Measurements from ENCODE around the gene GPR62. TPM values are rescaled to one million over a fixed set of nuclear protein-coding genes. Genes with fewer than 3 reads are reported as not detected.

The GPR62 gene
- total and polyA plus RNA-seq, 8 donors = 0.08 to 0.26 (median 0.09) TPM; not detected in 2

GRCh38 chr3:51984269-51984647 is 29.1 kb downstream of the GPR62 start:
- TF ChIP-seq, protein P1, sequence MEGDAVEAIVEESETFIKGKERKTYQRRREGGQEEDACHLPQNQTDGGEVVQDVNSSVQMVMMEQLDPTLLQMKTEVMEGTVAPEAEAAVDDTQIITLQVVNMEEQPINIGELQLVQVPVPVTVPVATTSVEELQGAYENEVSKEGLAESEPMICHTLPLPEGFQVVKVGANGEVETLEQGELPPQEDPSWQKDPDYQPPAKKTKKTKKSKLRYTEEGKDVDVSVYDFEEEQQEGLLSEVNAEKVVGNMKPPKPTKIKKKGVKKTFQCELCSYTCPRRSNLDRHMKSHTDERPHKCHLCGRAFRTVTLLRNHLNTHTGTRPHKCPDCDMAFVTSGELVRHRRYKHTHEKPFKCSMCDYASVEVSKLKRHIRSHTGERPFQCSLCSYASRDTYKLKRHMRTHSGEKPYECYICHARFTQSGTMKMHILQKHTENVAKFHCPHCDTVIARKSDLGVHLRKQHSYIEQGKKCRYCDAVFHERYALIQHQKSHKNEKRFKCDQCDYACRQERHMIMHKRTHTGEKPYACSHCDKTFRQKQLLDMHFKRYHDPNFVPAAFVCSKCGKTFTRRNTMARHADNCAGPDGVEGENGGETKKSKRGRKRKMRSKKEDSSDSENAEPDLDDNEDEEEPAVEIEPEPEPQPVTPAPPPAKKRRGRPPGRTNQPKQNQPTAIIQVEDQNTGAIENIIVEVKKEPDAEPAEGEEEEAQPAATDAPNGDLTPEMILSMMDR (IDR thresholded peaks at IDR 0.05) = no peak
- ATAC-seq (no peak), DNase-seq (no peak), FAIRE-seq (no peak)
- no peaks in the 10 kb centered on the region for H3K36me3 ChIP-seq
- no peak overlapping the region for H3K4me3 ChIP-seq
- H3K27ac ChIP-seq = peak overlapping the region in 1 of 4 donors; percentile 8
- peaks cover 5 to 13% (median 10%) of the 10 kb centered on the region in 3 donors for H3K4me1 ChIP-seq
- H3K9me3 ChIP-seq = no peaks in the 10 kb centered on the region
- H3K27me3 ChIP-seq = no peaks in the 10 kb centered on the region
- intact Hi-C loops (cut with DNase I) = no loop called here

GRCh38 chr3:51985063-51985462 is 29.9 kb downstream of the GPR62 start:
- FAIRE-seq = no peak
- WGBS, 2 donors = 86 to 87% methylated on average over 6 of the region's 6 CpGs

DNA sequence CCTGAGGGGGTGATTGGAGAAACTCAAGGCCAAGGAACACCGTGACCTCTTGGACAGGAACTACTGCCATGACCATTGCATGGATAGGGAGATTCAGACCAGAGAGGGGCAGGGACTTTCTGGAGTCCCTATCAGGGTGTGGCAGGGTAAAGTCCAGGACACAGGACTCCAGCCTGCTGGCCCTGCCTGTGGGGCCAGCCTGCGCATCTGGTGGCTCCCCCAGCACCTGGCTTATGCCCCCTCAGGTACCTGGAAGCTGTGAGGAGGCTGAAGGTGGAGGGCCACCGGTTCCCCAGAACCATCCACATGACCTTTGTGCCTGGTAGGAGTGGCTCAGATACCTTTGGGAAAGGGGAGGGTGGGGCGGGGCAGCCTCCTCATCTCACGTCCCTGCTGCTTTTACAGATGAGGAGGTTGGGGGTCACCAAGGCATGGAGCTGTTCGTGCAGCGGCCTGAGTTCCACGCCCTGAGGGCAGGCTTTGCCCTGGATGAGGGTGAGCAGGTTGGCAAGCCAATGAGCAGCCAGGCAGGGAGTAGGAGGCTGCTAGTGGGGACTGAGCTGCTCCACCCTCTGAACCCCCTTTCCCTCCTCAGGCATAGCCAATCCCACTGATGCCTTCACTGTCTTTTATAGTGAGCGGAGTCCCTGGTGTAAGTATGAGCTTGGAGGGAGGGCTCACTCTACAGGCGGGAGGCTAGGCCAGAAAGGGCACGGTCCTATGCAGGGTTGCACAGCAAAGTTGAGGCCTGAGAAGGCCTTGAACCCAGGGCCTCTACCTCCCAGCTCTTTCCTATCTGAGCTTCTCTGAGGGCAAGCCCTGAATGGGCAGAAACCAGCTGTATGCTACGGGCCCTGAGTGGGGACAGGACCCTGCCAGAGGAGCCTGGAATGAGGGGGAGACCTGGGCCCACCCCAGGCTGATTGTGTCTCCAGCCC is 31.1 kb downstream of the GPR62 start:
- peaks cover 5 to 13% (median 10%) of the 10 kb centered on the region in 3 donors for H3K4me1 ChIP-seq
- peaks cover 0 to under 1% (median 0%) of the 10 kb centered on the region in 3 donors for H3K36me3 ChIP-seq
- H3K9me3 ChIP-seq = no peaks in the 10 kb centered on the region
- H3K4me3 ChIP-seq = no peak overlapping the region
- FAIRE-seq (no peak), DNase-seq (peak in 1 of 6 donors; percentile 18), ATAC-seq (no peak)
- no peaks in the 10 kb centered on the region for H3K27me3 ChIP-seq
- intact Hi-C loops (cut with DNase I) = no loop called here
- WGBS, 2 donors = 76 to 80% methylated on average over 11 to 12 of the region's 12 CpGs
- TF ChIP-seq, protein P1 (IDR thresholded peaks at IDR 0.05) = no peak
- no peak overlapping the region for H3K27ac ChIP-seq

More at GRCh38 chr3:51985063-51985462, 29.9 kb downstream of the GPR62 start:
- intact Hi-C loops (cut with DNase I) = no loop called here
- Histone ChIP-seq H3K36me3 (no peaks in the 10 kb centered on the region), H3K4me1 (peaks cover 5 to 13% (median 10%) of the 10 kb centered on the region in 3 donors), H3K9me3 (no peaks in the 10 kb centered on the region), H3K4me3 (no peak overlapping the region), H3K27me3 (no peaks in the 10 kb centered on the region), H3K27ac (no peak overlapping the region)
- DNase-seq (peak in 2 of 6 donors; percentile 18 to 50), ATAC-seq (no peak)
- TF ChIP-seq, protein P1 (IDR thresholded peaks at IDR 0.05) = no peak

DNA sequence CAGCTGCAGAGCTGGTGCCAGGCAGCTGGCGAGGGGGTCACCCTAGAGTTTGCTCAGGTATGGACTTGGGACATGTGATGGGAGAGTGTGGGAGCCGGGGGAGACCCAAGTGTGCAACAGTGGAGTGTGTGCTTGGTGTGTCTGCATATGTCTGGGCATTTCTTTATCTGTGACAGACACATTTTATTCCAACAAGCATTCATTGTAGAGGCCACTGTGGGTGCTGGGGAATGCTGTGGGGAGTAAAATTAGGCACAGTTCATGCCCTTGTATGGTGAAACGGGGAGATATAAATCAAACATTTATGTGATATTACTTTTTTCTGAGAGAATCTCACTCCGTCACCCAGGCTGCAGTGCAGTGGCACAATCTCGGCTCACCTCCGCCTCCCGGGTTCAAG is 32.4 kb downstream of the GPR62 start:
- 86 to 88% methylated on average over 7 of the region's 7 CpGs for WGBS, 2 donors
- Histone ChIP-seq H3K9me3 (no peaks in the 10 kb centered on the region), H3K36me3 (peaks cover 0 to 5% (median 0%) of the 10 kb centered on the region in 3 donors), H3K27ac (no peak overlapping the region), H3K4me3 (no peak overlapping the region), H3K4me1 (peaks cover 0 to 6% (median under 1%) of the 10 kb centered on the region in 3 donors), H3K27me3 (no peaks in the 10 kb centered on the region)
- TF ChIP-seq, protein P1 (IDR thresholded peaks at IDR 0.05) = no peak
- no peak for DNase-seq
- intact Hi-C loops (cut with DNase I) = no loop called here
- no peak for FAIRE-seq
- no peak for ATAC-seq

Data from pancreas (tissue), 10 donors.